HEK293 (cell line): ENCODE results near the gene CHAC1.

Experiments
- CTCF ChIA-PET: fragments of 350-600 bp; formaldehyde crosslinking; extraction: SDS; loops from one replicate; lab custom pipeline; 2021; ENCODE audit warnings: antibody characterized with exemption; lab: Yijun Ruan, JAX
- POLR2A ChIA-PET: fragments of 300-600 bp; formaldehyde crosslinking; extraction: SDS; loops from one replicate; lab custom pipeline; 2020; ENCODE audit warnings: antibody characterized with exemption, inconsistent platforms; lab: Yijun Ruan, JAX
- H3K27ac ChIP-seq: fragments of 200-500 bp; sonication (Bioruptor generic); 2 replicates; pipeline ENCODE4 v1.5.1; 2014; ENCODE audit warnings: low read depth, low read length, control low read depth, inconsistent platforms; ENCODE audit errors: extremely low read depth
- H3K36me3 ChIP-seq, 2 experiments: fragments of 200-500 bp in 1 of 2; sonication (Bioruptor generic) in 1 of 2; 1 replicate in 1 of 2; 2 replicates in 1 of 2; pipeline ENCODE4 v1.5.1; 2014 to 2017; ENCODE audit warnings: inconsistent platforms in 2 of 2, low read length in 2 of 2; ENCODE audit not compliant: control insufficient read depth in 2 of 2, insufficient read depth in 1 of 2
- H3K4me1 ChIP-seq: fragments of 200-500 bp; sonication (Bioruptor generic); 2 replicates; pipeline ENCODE4 v1.5.1; 2014; ENCODE audit warnings: mild to moderate bottlenecking, low read length, inconsistent platforms; ENCODE audit not compliant: control insufficient read depth, insufficient read depth
- H3K4me3 ChIP-seq: 2 replicates; pipeline ENCODE4 v1.5.1; 2011; ENCODE audit warnings: low read depth, mild to moderate bottlenecking, control low read depth, low read length, moderate library complexity
- H3K9me3 ChIP-seq: fragments of 200-500 bp; sonication (Bioruptor generic); 2 replicates; pipeline ENCODE4 v1.5.1; 2014; ENCODE audit warnings: low read depth, low read length, inconsistent platforms; ENCODE audit not compliant: control insufficient read depth, insufficient read depth
- BCL11A ChIP-seq: fragments of 450-650 bp; formaldehyde crosslinking; IDR thresholded peaks from 2 replicates; pipeline ENCODE4 v1.5.1; 2016; ENCODE audit warnings: low read depth, missing biosample characterization, missing genetic modification characterization
- GFI1B ChIP-seq: fragments of 450-650 bp; formaldehyde crosslinking; IDR thresholded peaks from 2 replicates; pipeline ENCODE4 v1.5.1; 2016; ENCODE audit warnings: missing biosample characterization, missing genetic modification characterization
- PBX3 ChIP-seq: sonication (generic); formaldehyde crosslinking; IDR thresholded peaks from 2 replicates; pipeline ENCODE4 v1.8.1; 2022; ENCODE audit warnings: mild to moderate bottlenecking, moderate library complexity, missing genetic modification reagents
- SALL2 ChIP-seq: fragments of 450-650 bp; formaldehyde crosslinking; IDR thresholded peaks from 2 replicates; pipeline ENCODE4 v1.5.0; 2017; ENCODE audit warnings: missing biosample characterization, mild to moderate bottlenecking, missing genetic modification characterization, borderline replicate concordance
- SCRT2 ChIP-seq: fragments of 450-650 bp; formaldehyde crosslinking; IDR thresholded peaks from 2 replicates; pipeline ENCODE4 v1.5.1; 2016; ENCODE audit warnings: missing biosample characterization, missing genetic modification characterization
- ZBTB26 ChIP-seq: fragments of 450-650 bp; formaldehyde crosslinking; optimal IDR thresholded peaks from 2 replicates; pipeline ENCODE3; 2016; ENCODE audit warnings: missing biosample characterization, mild to moderate bottlenecking, missing genetic modification characterization
- ZFP3 ChIP-seq: fragments of 450-650 bp; formaldehyde crosslinking; IDR thresholded peaks from 2 replicates; pipeline ENCODE4 v1.5.1; 2016; ENCODE audit warnings: low read depth, missing biosample characterization, missing genetic modification characterization
- ZNF133 ChIP-seq: fragments of 450-650 bp; formaldehyde crosslinking; IDR thresholded peaks from 2 replicates; pipeline ENCODE4 v1.5.1; 2016; ENCODE audit warnings: missing biosample characterization, missing genetic modification characterization
- ZNF169 ChIP-seq: fragments of 450-650 bp; formaldehyde crosslinking; IDR thresholded peaks from 2 replicates; pipeline ENCODE4 v1.5.1; 2016; ENCODE audit warnings: missing biosample characterization, missing genetic modification characterization
- ZNF175 ChIP-seq: fragments of 450-650 bp; formaldehyde crosslinking; IDR thresholded peaks from 2 replicates; pipeline ENCODE4 v1.5.1; 2016; ENCODE audit warnings: missing biosample characterization, missing genetic modification characterization
- ZNF19 ChIP-seq: fragments of 450-650 bp; formaldehyde crosslinking; IDR thresholded peaks from 2 replicates; pipeline ENCODE4; 2016; ENCODE audit warnings: missing biosample characterization, missing genetic modification characterization, low read depth
- ZNF2 ChIP-seq: fragments of 450-650 bp; formaldehyde crosslinking; IDR thresholded peaks from 2 replicates; pipeline ENCODE4 v1.5.1; 2016; ENCODE audit warnings: missing biosample characterization, missing genetic modification characterization
- ZNF211 ChIP-seq: fragments of 450-650 bp; formaldehyde crosslinking; IDR thresholded peaks from 2 replicates; pipeline ENCODE4 v1.5.1; 2016; ENCODE audit warnings: low read depth, missing biosample characterization, missing genetic modification characterization
- ZNF23 ChIP-seq: fragments of 450-650 bp; formaldehyde crosslinking; IDR thresholded peaks from 2 replicates; pipeline ENCODE4 v1.5.1; 2016; ENCODE audit warnings: missing biosample characterization, missing genetic modification characterization, borderline replicate concordance
- ZNF501 ChIP-seq: fragments of 450-650 bp; formaldehyde crosslinking; IDR thresholded peaks from 2 replicates; pipeline ENCODE4 v1.5.1; 2016; ENCODE audit warnings: missing biosample characterization, missing genetic modification characterization
- ZNF621 ChIP-seq: fragments of 450-650 bp; formaldehyde crosslinking; IDR thresholded peaks from 2 replicates; pipeline ENCODE4 v1.5.1; 2017; ENCODE audit warnings: missing biosample characterization, missing genetic modification characterization
- TF ChIP-seq, protein P1 (sequence below): fragments of 450-650 bp; formaldehyde crosslinking; IDR thresholded peaks from 2 replicates; pipeline ENCODE4 v1.5.1; 2017; ENCODE audit warnings: missing biosample characterization, missing genetic modification characterization
- TF ChIP-seq, protein P2 (sequence below): fragments of 450-650 bp; formaldehyde crosslinking; IDR thresholded peaks from 2 replicates; pipeline ENCODE4 v1.5.1; 2016; ENCODE audit warnings: missing biosample characterization, missing genetic modification characterization, low read depth
- TF ChIP-seq, protein P3 (sequence below): fragments of 450-650 bp; formaldehyde crosslinking; IDR thresholded peaks from 2 replicates; pipeline ENCODE4 v1.5.1; 2017; ENCODE audit warnings: missing biosample characterization, missing genetic modification characterization
- TF ChIP-seq, protein P4 (sequence below): fragments of 450-650 bp; formaldehyde crosslinking; IDR thresholded peaks from 2 replicates; pipeline ENCODE4 v1.5.1; 2017; ENCODE audit warnings: missing biosample characterization, missing genetic modification characterization

Gene CHAC1

GRCh38 chr15:40912478-40912877 lies 40.8 kb upstream of the CHAC1 start:
- no peaks in the 10 kb centered on the region for H3K4me1 ChIP-seq
- H3K9me3 ChIP-seq: no peaks in the 10 kb centered on the region
- H3K36me3 ChIP-seq: no peaks in the 10 kb centered on the region
- POLR2A ChIA-PET: no interaction called here
- TF ChIP-seq ZNF169 (no peak), ZNF621 (tag by site-specific recombination) (no peak), GFI1B (tag by site-specific recombination) (no peak), BCL11A (tag by site-specific recombination) (no peak), ZNF133 (tag by site-specific recombination) (no peak), ZNF19 (no peak), ZNF501 (tag by site-specific recombination) (no peak), ZNF211 (tag by site-specific recombination) (no peak), PBX3 (CRISPR knock-in tag) (no peak), ZNF23 (tag by site-specific recombination) (no peak)
- TF ChIP-seq, protein P1, sequence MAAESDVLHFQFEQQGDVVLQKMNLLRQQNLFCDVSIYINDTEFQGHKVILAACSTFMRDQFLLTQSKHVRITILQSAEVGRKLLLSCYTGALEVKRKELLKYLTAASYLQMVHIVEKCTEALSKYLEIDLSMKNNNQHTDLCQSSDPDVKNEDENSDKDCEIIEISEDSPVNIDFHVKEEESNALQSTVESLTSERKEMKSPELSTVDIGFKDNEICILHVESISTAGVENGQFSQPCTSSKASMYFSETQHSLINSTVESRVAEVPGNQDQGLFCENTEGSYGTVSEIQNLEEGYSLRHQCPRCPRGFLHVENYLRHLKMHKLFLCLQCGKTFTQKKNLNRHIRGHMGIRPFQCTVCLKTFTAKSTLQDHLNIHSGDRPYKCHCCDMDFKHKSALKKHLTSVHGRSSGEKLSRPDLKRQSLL: no peak
- TF ChIP-seq, protein P2, sequence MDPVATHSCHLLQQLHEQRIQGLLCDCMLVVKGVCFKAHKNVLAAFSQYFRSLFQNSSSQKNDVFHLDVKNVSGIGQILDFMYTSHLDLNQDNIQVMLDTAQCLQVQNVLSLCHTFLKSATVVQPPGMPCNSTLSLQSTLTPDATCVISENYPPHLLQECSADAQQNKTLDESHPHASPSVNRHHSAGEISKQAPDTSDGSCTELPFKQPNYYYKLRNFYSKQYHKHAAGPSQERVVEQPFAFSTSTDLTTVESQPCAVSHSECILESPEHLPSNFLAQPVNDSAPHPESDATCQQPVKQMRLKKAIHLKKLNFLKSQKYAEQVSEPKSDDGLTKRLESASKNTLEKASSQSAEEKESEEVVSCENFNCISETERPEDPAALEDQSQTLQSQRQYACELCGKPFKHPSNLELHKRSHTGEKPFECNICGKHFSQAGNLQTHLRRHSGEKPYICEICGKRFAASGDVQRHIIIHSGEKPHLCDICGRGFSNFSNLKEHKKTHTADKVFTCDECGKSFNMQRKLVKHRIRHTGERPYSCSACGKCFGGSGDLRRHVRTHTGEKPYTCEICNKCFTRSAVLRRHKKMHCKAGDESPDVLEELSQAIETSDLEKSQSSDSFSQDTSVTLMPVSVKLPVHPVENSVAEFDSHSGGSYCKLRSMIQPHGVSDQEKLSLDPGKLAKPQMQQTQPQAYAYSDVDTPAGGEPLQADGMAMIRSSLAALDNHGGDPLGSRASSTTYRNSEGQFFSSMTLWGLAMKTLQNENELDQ (tag by site-specific recombination): no peak
- TF ChIP-seq, protein P3, sequence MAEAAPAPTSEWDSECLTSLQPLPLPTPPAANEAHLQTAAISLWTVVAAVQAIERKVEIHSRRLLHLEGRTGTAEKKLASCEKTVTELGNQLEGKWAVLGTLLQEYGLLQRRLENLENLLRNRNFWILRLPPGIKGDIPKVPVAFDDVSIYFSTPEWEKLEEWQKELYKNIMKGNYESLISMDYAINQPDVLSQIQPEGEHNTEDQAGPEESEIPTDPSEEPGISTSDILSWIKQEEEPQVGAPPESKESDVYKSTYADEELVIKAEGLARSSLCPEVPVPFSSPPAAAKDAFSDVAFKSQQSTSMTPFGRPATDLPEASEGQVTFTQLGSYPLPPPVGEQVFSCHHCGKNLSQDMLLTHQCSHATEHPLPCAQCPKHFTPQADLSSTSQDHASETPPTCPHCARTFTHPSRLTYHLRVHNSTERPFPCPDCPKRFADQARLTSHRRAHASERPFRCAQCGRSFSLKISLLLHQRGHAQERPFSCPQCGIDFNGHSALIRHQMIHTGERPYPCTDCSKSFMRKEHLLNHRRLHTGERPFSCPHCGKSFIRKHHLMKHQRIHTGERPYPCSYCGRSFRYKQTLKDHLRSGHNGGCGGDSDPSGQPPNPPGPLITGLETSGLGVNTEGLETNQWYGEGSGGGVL (tag by site-specific recombination): no peak
- TF ChIP-seq, all 188 proteins: peak for 0
- CTCF ChIA-PET: interaction anchor here (0.7 to 1.2 kb wide), 3 partner anchors 8 to 30 kb away, joined by 3 read pairs; no protein-coding TSS in a partner anchor
- Histone ChIP-seq H3K4me3 (no peak overlapping the region), H3K27ac (no peak overlapping the region)

GRCh38 chr15:40914013-40914412 lies 39.3 kb upstream of the CHAC1 start:
- Histone ChIP-seq H3K27ac (no peak overlapping the region), H3K4me3 (no peak overlapping the region), H3K9me3 (no peaks in the 10 kb centered on the region), H3K4me1 (no peaks in the 10 kb centered on the region), H3K36me3 (no peaks in the 10 kb centered on the region)
- CTCF ChIA-PET: no interaction called here
- POLR2A ChIA-PET: interaction anchor here (2.0 kb wide), 1 partner anchor 15 kb away, joined by 9 read pairs; the partner anchor contains the start of gene DLL4
- TF ChIP-seq ZNF175: 0 out of 2 replicates have a peak, but pooled peaks have one; percentile 61
- TF ChIP-seq SALL2 (tag by site-specific recombination): peak; percentile 76; the same call in 1 of the 2 replicates
- TF ChIP-seq ZNF2 (tag by site-specific recombination): no peak
- peak; percentile 7 for TF ChIP-seq ZBTB26 (tag by site-specific recombination)
- TF ChIP-seq ZFP3 (tag by site-specific recombination): no peak
- TF ChIP-seq, protein P4, sequence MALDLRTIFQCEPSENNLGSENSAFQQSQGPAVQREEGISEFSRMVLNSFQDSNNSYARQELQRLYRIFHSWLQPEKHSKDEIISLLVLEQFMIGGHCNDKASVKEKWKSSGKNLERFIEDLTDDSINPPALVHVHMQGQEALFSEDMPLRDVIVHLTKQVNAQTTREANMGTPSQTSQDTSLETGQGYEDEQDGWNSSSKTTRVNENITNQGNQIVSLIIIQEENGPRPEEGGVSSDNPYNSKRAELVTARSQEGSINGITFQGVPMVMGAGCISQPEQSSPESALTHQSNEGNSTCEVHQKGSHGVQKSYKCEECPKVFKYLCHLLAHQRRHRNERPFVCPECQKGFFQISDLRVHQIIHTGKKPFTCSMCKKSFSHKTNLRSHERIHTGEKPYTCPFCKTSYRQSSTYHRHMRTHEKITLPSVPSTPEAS (tag by site-specific recombination): peak; percentile 97
- peak; percentile 28; the same call in 1 of the 2 replicates for TF ChIP-seq SCRT2 (tag by site-specific recombination)
